Measurements from ENCODE around the gene PARP4. TPM values are rescaled to one million over a fixed set of nuclear protein-coding genes. Genes with fewer than 3 reads are reported as not detected.
"Not testable (repeated sequence)": the region's sequence is repeated elsewhere in the genome, so short reads cannot be mapped to it uniquely, and the experiment has no call there.

The PARP4 gene
- total and polyA plus RNA-seq, 2 of the 4 experiments (the other 2 are of a cell fraction), result 31.7 to 50.2 TPM

- in situ Hi-C loops (cut with MboI; ENCODE audit: low sequenced_read_pairs); H3K9me3 ChIP-seq (ENCODE audit: control insufficient read depth, insufficient read depth, low read length); H2AK5ac ChIP-seq (ENCODE audit: low read depth, low read length); H3K4me1 ChIP-seq (ENCODE audit: control insufficient read depth, insufficient read depth, low read length); H3K23ac ChIP-seq (ENCODE audit: low read depth, low read length); H2BK20ac ChIP-seq (ENCODE audit: low read depth, low read length); H3K14ac ChIP-seq (replicated peaks; ENCODE audit: low read depth, low read length); H4K8ac ChIP-seq (ENCODE audit: low read depth in 2 of 2, low read length in 2 of 2); BruUV-seq (replicated peaks); H2BK15ac ChIP-seq (ENCODE audit: low read depth, low read length); H4K5ac ChIP-seq (ENCODE audit: low read depth, low read length); H2BK120ac ChIP-seq (ENCODE audit: low read depth, low read length); H3K9ac ChIP-seq (ENCODE audit: low read depth, low read length); H3K79me1 ChIP-seq (ENCODE audit: low read depth in 1 of 2, low read length in 2 of 2); H2BK5ac ChIP-seq (ENCODE audit: low read depth, low read length, poor library complexity, severe bottlenecking); H3K4me3 ChIP-seq (ENCODE audit: insufficient read depth, low read depth, low read length); H3K56ac ChIP-seq (ENCODE audit: extremely low read depth, insufficient read depth, low read length); DNase-seq; CTCF ChIA-PET; H4K91ac ChIP-seq (ENCODE audit: insufficient read depth, low read depth, low read length); H3K27ac ChIP-seq (ENCODE audit: insufficient read depth, low read length); H3K4ac ChIP-seq (ENCODE audit: low read depth, low read length); H3K27me3 ChIP-seq (ENCODE audit: control insufficient read depth, insufficient read depth, low read length); intact Hi-C loops (cut with micrococcal nuclease); H2AK9ac ChIP-seq (replicated peaks; ENCODE audit: low read depth, low read length, poor library complexity); H4K20me1 ChIP-seq (ENCODE audit: insufficient read depth, low read length); H2AFZ ChIP-seq (replicated peaks; ENCODE audit: low read length, poor library complexity); H3K4me2 ChIP-seq (ENCODE audit: low read depth, low read length); POLR2A ChIA-PET (ENCODE audit: unreplicated experiment); H3K18ac ChIP-seq (ENCODE audit: low read depth, low read length); H3K9me1 ChIP-seq (ENCODE audit: insufficient read depth, low read length); ATAC-seq (ENCODE audit: low read depth); dilution Hi-C loops (cut with HindIII; ENCODE audit: low sequenced_read_pairs, unreplicated experiment): not testable (repeated sequence)
- whole genome bisulfite sequencing, 2 experiments (ENCODE audit: extremely low coverage in 2 of 2, insufficient read length in 1 of 2), result no CpG with 5 or more reads among the region's 9 CpGs
- peaks cover 21% of the 10 kb centered on the region for H3K36me3 ChIP-seq (ENCODE audit: control insufficient read depth, insufficient read depth, low read length)
Measured at GRCh38 chr13:24444851-24445250, 67.7 kb downstream of the PARP4 start.

All from IMR-90 (cell line).